Brain microvascular endothelial cell (primary cell): Measurements from ENCODE around the gene ADAM33.

Source experiments
- DNase-seq: peaks from one replicate; pipeline ENCODE4 v3.0.0-alpha.2; 2020
- H3K27ac ChIP-seq: fragments of 250-450 bp; sonication (Bioruptor Pico); 2 replicates; pipeline ENCODE4 v1.5.1; 2020; ENCODE audit warnings: mild to moderate bottlenecking, moderate library complexity
- H3K27me3 ChIP-seq: fragments of 250-450 bp; sonication (Bioruptor Pico); replicated peaks from 2 replicates; pipeline ENCODE4 v1.5.1; 2020; ENCODE audit warnings: mild to moderate bottlenecking
- H3K36me3 ChIP-seq: fragments of 250-450 bp; sonication (Bioruptor Pico); replicated peaks from 2 replicates; pipeline ENCODE4 v1.5.1; 2020; ENCODE audit warnings: mild to moderate bottlenecking
- H3K4me3 ChIP-seq: 2 replicates; pipeline ENCODE4 v1.5.1; 2011; ENCODE audit warnings: low read depth, mild to moderate bottlenecking, control low read depth, low read length, moderate library complexity
- in situ Hi-C: cut with HindIII; loops from 2 replicates; pipeline ENCODE4 v1.10.0; 2017; ENCODE audit warnings: low sequenced_read_pairs, low pct_ligation_motif_present
- TF ChIP-seq, protein P1 (sequence below): IDR thresholded peaks from 2 replicates; pipeline ENCODE4 v1.5.1; 2011; ENCODE audit warnings: low read depth, mild to moderate bottlenecking, moderate library complexity, low read length, control low read depth, inconsistent platforms; ENCODE audit errors: missing control alignments

The ADAM33 gene

DNA sequence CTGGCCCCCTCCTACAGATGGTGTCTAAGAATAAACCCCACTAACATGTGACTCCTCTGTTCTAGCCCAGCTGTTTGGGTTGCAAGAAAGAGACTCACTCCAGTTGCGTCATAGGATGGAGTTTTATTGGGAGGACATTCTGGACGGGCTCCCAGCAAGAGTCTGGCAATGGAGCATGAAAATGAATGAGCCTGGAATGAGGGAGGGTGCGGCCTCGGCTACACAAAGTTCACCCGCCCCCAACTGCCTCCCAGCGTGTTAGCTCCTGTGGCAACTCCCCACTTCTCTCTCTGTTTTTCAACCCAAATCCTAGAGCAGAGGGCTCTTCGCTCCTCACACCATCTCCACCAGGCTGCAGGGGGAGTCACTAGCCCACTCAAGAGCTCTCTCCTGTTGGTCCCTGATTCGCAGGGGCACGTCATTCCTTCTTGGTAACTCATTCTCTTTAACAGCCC, 5.1 kb upstream of the ADAM33 start:
- H3K4me3 ChIP-seq: no peak overlapping the region
- no peaks in the 10 kb centered on the region for H3K36me3 ChIP-seq
- peak; percentile 56 for DNase-seq
- H3K27me3 ChIP-seq: peaks cover 5% of the 10 kb centered on the region
- in situ Hi-C loops: no loop called here
- H3K27ac ChIP-seq: no peak overlapping the region
- TF ChIP-seq, protein P1, sequence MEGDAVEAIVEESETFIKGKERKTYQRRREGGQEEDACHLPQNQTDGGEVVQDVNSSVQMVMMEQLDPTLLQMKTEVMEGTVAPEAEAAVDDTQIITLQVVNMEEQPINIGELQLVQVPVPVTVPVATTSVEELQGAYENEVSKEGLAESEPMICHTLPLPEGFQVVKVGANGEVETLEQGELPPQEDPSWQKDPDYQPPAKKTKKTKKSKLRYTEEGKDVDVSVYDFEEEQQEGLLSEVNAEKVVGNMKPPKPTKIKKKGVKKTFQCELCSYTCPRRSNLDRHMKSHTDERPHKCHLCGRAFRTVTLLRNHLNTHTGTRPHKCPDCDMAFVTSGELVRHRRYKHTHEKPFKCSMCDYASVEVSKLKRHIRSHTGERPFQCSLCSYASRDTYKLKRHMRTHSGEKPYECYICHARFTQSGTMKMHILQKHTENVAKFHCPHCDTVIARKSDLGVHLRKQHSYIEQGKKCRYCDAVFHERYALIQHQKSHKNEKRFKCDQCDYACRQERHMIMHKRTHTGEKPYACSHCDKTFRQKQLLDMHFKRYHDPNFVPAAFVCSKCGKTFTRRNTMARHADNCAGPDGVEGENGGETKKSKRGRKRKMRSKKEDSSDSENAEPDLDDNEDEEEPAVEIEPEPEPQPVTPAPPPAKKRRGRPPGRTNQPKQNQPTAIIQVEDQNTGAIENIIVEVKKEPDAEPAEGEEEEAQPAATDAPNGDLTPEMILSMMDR: peak; percentile 41

DNA sequence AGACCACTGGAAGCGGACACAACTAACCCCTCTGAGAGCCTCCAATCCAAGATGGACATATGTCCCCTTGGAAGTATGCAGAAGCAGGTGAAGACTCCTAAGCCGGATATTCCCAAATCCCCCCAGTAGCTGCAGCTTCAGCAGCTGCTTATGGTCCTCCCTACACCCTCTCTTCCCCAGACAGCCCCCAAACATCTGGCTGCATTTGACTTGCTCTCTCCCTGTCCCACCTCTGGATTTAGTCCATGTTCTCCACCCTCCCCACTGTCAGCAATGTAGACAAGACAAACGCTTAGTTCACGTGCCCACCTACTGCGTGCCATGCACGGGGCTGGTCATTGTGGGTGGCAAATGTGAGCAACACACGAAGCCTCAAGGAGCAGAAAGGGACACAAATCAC, 4.6 kb upstream of the ADAM33 start:
- no peak overlapping the region for H3K4me3 ChIP-seq
- H3K27ac ChIP-seq: no peak overlapping the region
- H3K27me3 ChIP-seq: peaks cover 8% of the 10 kb centered on the region
- TF ChIP-seq, protein P1: no peak
- H3K36me3 ChIP-seq: no peaks in the 10 kb centered on the region
- no peak for DNase-seq
- in situ Hi-C loops: no loop called here

DNA sequence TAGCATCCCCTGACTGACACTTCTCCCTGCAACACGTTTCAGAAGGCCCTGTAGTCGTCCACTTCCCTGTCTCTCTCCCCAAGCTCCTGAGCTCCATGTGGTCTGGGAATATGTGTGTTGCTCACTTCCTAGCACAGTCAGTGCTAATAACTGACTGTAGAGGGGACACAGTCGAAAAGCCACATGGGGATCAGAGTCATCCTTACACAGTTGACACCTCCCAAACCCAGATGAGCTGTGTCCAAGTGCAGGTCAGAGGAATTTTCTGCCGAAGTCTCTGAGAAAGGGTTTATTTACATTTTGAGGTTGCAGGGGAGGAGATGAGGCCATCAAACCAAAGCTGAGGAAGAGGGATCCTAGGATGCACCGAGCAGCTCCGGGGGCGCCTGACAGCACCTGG, 3.5 kb upstream of the ADAM33 start:
- Histone ChIP-seq H3K27me3 (peaks cover 8% of the 10 kb centered on the region), H3K36me3 (no peaks in the 10 kb centered on the region), H3K27ac (no peak overlapping the region), H3K4me3 (no peak overlapping the region)
- DNase-seq: no peak
- TF ChIP-seq, protein P1: no peak
- in situ Hi-C loops: no loop called here

DNA sequence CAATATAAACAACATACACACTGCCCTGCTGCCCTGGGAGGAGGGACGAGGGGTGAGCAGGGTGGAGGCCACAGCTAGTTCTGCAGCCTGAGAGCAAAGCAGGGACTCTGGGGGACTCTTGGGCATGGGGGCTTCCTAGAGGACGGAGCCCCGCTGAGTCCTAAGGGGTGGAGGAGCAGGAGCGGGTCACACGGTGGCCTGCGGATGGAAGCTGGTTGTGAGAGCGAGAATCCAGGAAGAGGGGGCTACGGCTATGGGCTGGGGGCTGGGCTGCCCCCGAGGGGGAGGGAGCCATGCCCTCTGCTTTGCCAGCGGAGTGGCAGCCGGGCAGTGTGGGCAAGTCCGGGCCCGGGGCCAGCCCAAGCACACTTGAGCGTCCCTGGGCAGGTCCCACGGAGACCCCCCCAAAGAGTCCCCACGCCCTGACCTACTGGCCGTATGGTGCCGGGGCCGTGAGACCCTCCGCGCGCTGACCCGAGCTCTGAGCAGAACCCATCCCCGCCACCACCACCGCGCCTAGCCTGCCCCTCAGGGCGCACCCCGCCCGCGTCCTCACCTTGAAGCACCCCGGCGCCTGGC, 369 bp downstream of the ADAM33 start:
- H3K36me3 ChIP-seq: no peaks in the 10 kb centered on the region
- peak overlapping the region; percentile 39 for H3K4me3 ChIP-seq

DNA sequence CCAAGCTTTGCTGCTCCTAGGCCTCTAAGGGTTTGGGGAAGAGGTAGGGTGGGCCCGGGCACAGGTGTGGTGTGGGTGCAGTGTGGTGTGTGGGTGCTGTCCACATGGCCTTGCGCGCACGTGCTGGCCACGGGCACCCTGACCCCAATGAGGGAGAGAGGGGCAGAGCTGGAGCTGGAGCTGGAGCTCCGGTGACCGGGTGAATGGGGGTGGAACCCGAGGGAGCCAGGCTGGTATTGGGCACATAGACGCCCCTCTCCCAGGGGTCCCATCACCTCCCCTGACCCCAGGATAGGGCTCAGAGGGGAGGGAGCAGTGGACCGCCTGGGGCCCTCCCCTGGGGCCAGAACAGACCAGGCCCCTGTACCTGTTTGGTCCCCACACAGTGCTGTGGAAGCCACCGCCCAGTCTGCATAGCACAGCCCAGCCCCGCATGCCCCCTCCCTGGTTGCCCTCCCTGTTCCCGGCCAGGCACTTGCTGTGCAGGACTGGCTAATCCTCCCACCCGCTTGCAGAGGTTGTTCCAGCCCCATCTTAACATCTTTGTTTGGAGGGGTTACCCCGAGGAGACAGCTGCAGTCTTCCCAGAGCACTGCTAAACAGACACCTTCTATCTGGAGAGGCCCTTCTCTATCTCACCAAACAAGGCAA, 984 bp downstream of the ADAM33 start:
- Histone ChIP-seq H3K27ac (no peak overlapping the region), H3K36me3 (no peaks in the 10 kb centered on the region), H3K27me3 (peaks cover 8% of the 10 kb centered on the region), H3K4me3 (no peak overlapping the region)
- TF ChIP-seq, protein P1: no peak
- in situ Hi-C loops: no loop called here
- DNase-seq: no peak

More for the DNA sequence above, 369 bp downstream of the ADAM33 start:
- in situ Hi-C loops: no loop called here
- TF ChIP-seq, protein P1: no peak
- peaks cover 8% of the 10 kb centered on the region for H3K27me3 ChIP-seq
- DNase-seq: no peak
- H3K27ac ChIP-seq: no peak overlapping the region
